ENCODE measurements around the gene BBS9.
"Not testable (repeated sequence)": the region's sequence is repeated elsewhere in the genome, so short reads cannot be mapped to it uniquely, and the experiment has no call there.

Gene BBS9

GRCh38 chr7:33300131-33300530, 170.8 kb downstream of the BBS9 start:
- no peak for TF ChIP-seq Cebpa-rat (IDR thresholded peaks at IDR 0.05)
- no peak overlapping the region for H3K4me2 ChIP-seq
- peaks cover 31 to 46% (median 40%) of the 10 kb centered on the region in 11 experiments for H3K9me3 ChIP-seq (replicated peaks in 1 of 11)
- H3K9ac ChIP-seq = no peak overlapping the region
- no peak overlapping the region for H3K27ac ChIP-seq
- H4K20me1 ChIP-seq = no peaks in the 10 kb centered on the region
- H3K4me1 ChIP-seq = no peaks in the 10 kb centered on the region
- H3K27me3 ChIP-seq = no peaks in the 10 kb centered on the region
- no peak overlapping the region for H3K4me3 ChIP-seq
- H3K36me3 ChIP-seq = peaks cover 0 to 7% (median 0%) of the 10 kb centered on the region in 11 experiments; a peak in 2 of 22 replicates

DNA sequence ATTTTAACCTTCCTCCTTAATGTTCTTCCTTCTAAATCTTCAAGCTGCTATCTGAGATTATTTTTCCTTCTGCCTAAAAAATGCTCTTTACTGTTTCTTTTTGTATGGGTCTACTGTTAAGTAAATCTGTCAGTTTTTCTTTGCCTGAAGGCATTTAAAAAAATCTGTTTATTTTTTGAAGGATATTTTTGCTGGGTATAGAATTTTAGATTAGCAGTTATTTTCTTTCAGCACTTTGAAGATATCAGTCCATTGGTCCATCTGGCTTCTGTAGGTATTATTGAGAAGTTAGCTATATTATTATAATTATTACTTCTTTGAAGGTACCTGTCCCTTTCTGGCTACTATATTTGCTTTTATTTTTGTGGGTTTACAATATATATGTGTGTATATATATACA, 171.4 kb downstream of the BBS9 start:
- Histone ChIP-seq H3K9me3 (replicated peaks in 1 of 11) (peaks cover 31 to 46% (median 40%) of the 10 kb centered on the region in 11 experiments), H3K27ac (no peak overlapping the region), H3K27me3 (no peaks in the 10 kb centered on the region), H4K20me1 (no peaks in the 10 kb centered on the region), H3K9ac (no peak overlapping the region), H3K4me2 (no peak overlapping the region), H3K36me3 (peaks cover 0 to 7% (median 0%) of the 10 kb centered on the region in 11 experiments; a peak in 2 of 22 replicates), H3K4me3 (no peak overlapping the region), H3K4me1 (no peaks in the 10 kb centered on the region)
- TF ChIP-seq Cebpa-rat (IDR thresholded peaks at IDR 0.05) = no peak

- H3K4me3 ChIP-seq, H3K9ac ChIP-seq, H4K20me1 ChIP-seq, H3K4me2 ChIP-seq, H3K36me3 ChIP-seq, H3K27me3 ChIP-seq, H3K4me1 ChIP-seq, H3K27ac ChIP-seq: not testable (repeated sequence)
- H3K9me3 ChIP-seq (replicated peaks in 1 of 11) = peaks cover 31 to 46% (median 40%) of the 10 kb centered on the region in 11 experiments
Measured at GRCh38 chr7:33303978-33304557, 174.7 kb downstream of the BBS9 start.

GRCh38 chr7:33307205-33307604, 177.8 kb downstream of the BBS9 start:
- H3K4me1 ChIP-seq = no peaks in the 10 kb centered on the region
- H3K4me2 ChIP-seq = no peak overlapping the region
- no peaks in the 10 kb centered on the region for H4K20me1 ChIP-seq
- no peaks in the 10 kb centered on the region for H3K27me3 ChIP-seq
- no peak overlapping the region for H3K9ac ChIP-seq
- peaks cover 0 to 7% (median 0%) of the 10 kb centered on the region in 11 experiments; a peak in 2 of 22 replicates for H3K36me3 ChIP-seq
- peaks cover 10 to 20% (median 16%) of the 10 kb centered on the region in 11 experiments for H3K9me3 ChIP-seq (replicated peaks in 1 of 11)
- no peak overlapping the region for H3K27ac ChIP-seq
- H3K4me3 ChIP-seq = no peak overlapping the region
- no peak for TF ChIP-seq Cebpa-rat (IDR thresholded peaks at IDR 0.05)

GRCh38 chr7:33310546-33310945, 181.2 kb downstream of the BBS9 start:
- H3K4me3 ChIP-seq = no peak overlapping the region
- no peaks in the 10 kb centered on the region for H4K20me1 ChIP-seq
- no peak overlapping the region for H3K9ac ChIP-seq
- H3K27me3 ChIP-seq = no peaks in the 10 kb centered on the region
- H3K36me3 ChIP-seq = no peaks in the 10 kb centered on the region
- H3K4me2 ChIP-seq = no peak overlapping the region
- TF ChIP-seq Cebpa-rat (IDR thresholded peaks at IDR 0.05) = no peak
- H3K9me3 ChIP-seq (replicated peaks in 1 of 11) = no peaks in the 10 kb centered on the region
- no peak overlapping the region for H3K27ac ChIP-seq
- no peaks in the 10 kb centered on the region for H3K4me1 ChIP-seq

GRCh38 chr7:33325754-33326484, 196.6 kb downstream of the BBS9 start:
- Histone ChIP-seq H3K9me3 (replicated peaks in 1 of 11) (peaks cover 0 to 7% (median 0%) of the 10 kb centered on the region in 11 experiments; a peak in 2 of 22 replicates), H3K4me3 (no peak overlapping the region), H3K27ac (no peak overlapping the region), H3K36me3 (no peaks in the 10 kb centered on the region), H3K4me1 (no peaks in the 10 kb centered on the region), H3K9ac (no peak overlapping the region), H3K4me2 (no peak overlapping the region), H4K20me1 (no peaks in the 10 kb centered on the region), H3K27me3 (no peaks in the 10 kb centered on the region)
- TF ChIP-seq Cebpa-rat (IDR thresholded peaks at IDR 0.05) = no peak

- H3K4me3 ChIP-seq = no peak overlapping the region
- H3K9ac ChIP-seq = no peak overlapping the region
- no peak for TF ChIP-seq Cebpa-rat (IDR thresholded peaks at IDR 0.05)
- H4K20me1 ChIP-seq = no peaks in the 10 kb centered on the region
- no peaks in the 10 kb centered on the region for H3K36me3 ChIP-seq
- no peaks in the 10 kb centered on the region for H3K4me1 ChIP-seq
- peaks cover 0 to 7% (median 0%) of the 10 kb centered on the region in 11 experiments; a peak in 2 of 22 replicates for H3K9me3 ChIP-seq (replicated peaks in 1 of 11)
- no peak overlapping the region for H3K27ac ChIP-seq
- no peak overlapping the region for H3K4me2 ChIP-seq
- H3K27me3 ChIP-seq = no peaks in the 10 kb centered on the region
Measured at GRCh38 chr7:33326485-33326848, 197.1 kb downstream of the BBS9 start.

GRCh38 chr7:33327427-33327826, 198.1 kb downstream of the BBS9 start:
- Histone ChIP-seq H4K20me1 (no peaks in the 10 kb centered on the region), H3K9ac (no peak overlapping the region)

DNA sequence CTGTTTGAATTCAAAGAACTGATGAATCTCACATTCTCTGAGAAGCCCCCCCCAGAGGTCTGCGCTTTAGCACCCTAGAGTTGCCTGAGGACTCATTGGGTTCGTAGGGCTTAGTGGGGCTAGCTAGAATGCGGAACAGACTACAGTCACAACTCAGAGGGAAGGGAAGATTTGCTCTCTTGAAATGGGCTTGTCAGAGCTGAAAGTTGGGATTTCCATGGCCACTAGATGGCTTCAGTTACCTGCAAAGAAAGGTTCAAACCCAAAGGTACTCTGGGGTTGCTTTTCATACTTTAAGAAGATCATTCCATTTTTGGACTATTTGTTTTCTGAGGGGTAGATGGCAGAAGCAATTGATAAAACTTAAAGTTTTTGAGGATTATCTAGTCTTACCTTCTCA, 205.0 kb downstream of the BBS9 start:
- no peaks in the 10 kb centered on the region for H3K9me3 ChIP-seq (replicated peaks in 1 of 11)
- no peak overlapping the region for H3K4me3 ChIP-seq
- H3K36me3 ChIP-seq = no peaks in the 10 kb centered on the region
- no peak for TF ChIP-seq Cebpa-rat (IDR thresholded peaks at IDR 0.05)
- H3K27ac ChIP-seq = no peak overlapping the region
- H3K4me2 ChIP-seq = no peak overlapping the region
- no peaks in the 10 kb centered on the region for H3K27me3 ChIP-seq
- no peak overlapping the region for H3K9ac ChIP-seq
- H4K20me1 ChIP-seq = no peaks in the 10 kb centered on the region
- H3K4me1 ChIP-seq = peaks cover 0 to 6% (median 0%) of the 10 kb centered on the region in 10 experiments; a peak in 3 of 20 replicates

More at GRCh38 chr7:33327427-33327826, 198.1 kb downstream of the BBS9 start:
- Histone ChIP-seq H3K27me3 (no peaks in the 10 kb centered on the region), H3K4me2 (no peak overlapping the region), H3K27ac (no peak overlapping the region), H3K36me3 (no peaks in the 10 kb centered on the region), H3K9me3 (replicated peaks in 1 of 11) (peaks cover 0 to 7% (median 0%) of the 10 kb centered on the region in 11 experiments; a peak in 2 of 22 replicates), H3K4me3 (no peak overlapping the region), H3K4me1 (no peaks in the 10 kb centered on the region)
- TF ChIP-seq Cebpa-rat (IDR thresholded peaks at IDR 0.05) = no peak

- Histone ChIP-seq H3K9ac (no peak overlapping the region), H4K20me1 (no peaks in the 10 kb centered on the region), H3K4me2 (no peak overlapping the region), H3K27me3 (no peaks in the 10 kb centered on the region), H3K9me3 (replicated peaks in 1 of 11) (no peaks in the 10 kb centered on the region), H3K36me3 (no peaks in the 10 kb centered on the region), H3K4me1 (peaks cover 0 to 10% (median 0%) of the 10 kb centered on the region in 10 experiments; a peak in 3 of 20 replicates), H3K4me3 (no peak overlapping the region), H3K27ac (no peak overlapping the region)
- TF ChIP-seq Cebpa-rat (IDR thresholded peaks at IDR 0.05) = no peak
Measured at GRCh38 chr7:33336820-33337219, 207.5 kb downstream of the BBS9 start.

Measured in BLaER1 treated with 17β-estradiol and CSF1 and Interleukin-3, amounts not matched to agents 10 nM and 100 nM (cell line).